Fibroblast of skin of left biceps (primary cell): ENCODE results near the gene DTX2.
"Not testable (repeated sequence)": the region's sequence is repeated elsewhere in the genome, so short reads cannot be mapped to it uniquely, and the experiment has no call there.

ENCODE experiments used
- DNase-seq, 2 experiments: peaks; one replicate each; pipeline ENCODE4 v3.0.0-alpha.2; 2013; ENCODE audit warnings: low read depth in 2 of 2

The DTX2 gene

GRCh38 chr7:76461464-76462101, at the start of gene DTX2:
TSS of gene DTX2 (plus strand) at chr7:76461709. CDS start at chr7:76480510, 18,801 bp downstream.
- DNase-seq, result not testable (repeated sequence)

GRCh38 chr7:76412249-76412648, 49.3 kb upstream of the DTX2 start:
- no peak for DNase-seq

GRCh38 chr7:76417654-76418310, 43.7 kb upstream of the DTX2 start:
- DNase-seq, result not testable (repeated sequence)

GRCh38 chr7:76421097-76421496, 40.4 kb upstream of the DTX2 start:
- DNase-seq, result peak; percentile 81 to 82

GRCh38 chr7:76423666-76424412, 37.7 kb upstream of the DTX2 start:
- no peak for DNase-seq

- no peak for DNase-seq
Measured at GRCh38 chr7:76424413-76425111, 36.9 kb upstream of the DTX2 start, which contains the start of gene ZP3. TSS of gene ZP3 (plus strand) at chr7:76424950. CDS start at chr7:76424965, 15 bp downstream.

GRCh38 chr7:76425156-76425555, 36.4 kb upstream of the DTX2 start:
- no peak for DNase-seq

GRCh38 chr7:76425558-76425957, 36.0 kb upstream of the DTX2 start:
- not testable (repeated sequence) for DNase-seq

- no peak for DNase-seq
Measured at GRCh38 chr7:76426246-76426645, 35.3 kb upstream of the DTX2 start.

GRCh38 chr7:76427635-76428034, 33.9 kb upstream of the DTX2 start:
- DNase-seq, result no peak

- DNase-seq, result no peak
Measured at GRCh38 chr7:76428149-76428823, 33.2 kb upstream of the DTX2 start.

- DNase-seq, result no peak
Measured at GRCh38 chr7:76428868-76429805, 32.4 kb upstream of the DTX2 start.

GRCh38 chr7:76430211-76430610, 31.3 kb upstream of the DTX2 start:
- no peak for DNase-seq

GRCh38 chr7:76430836-76431235, 30.7 kb upstream of the DTX2 start:
- no peak for DNase-seq

- DNase-seq, result not testable (repeated sequence)
Measured at GRCh38 chr7:76437873-76438272, 23.6 kb upstream of the DTX2 start.

GRCh38 chr7:76439120-76439888, 22.2 kb upstream of the DTX2 start:
- DNase-seq, result not testable (repeated sequence)

- not testable (repeated sequence) for DNase-seq
Measured at GRCh38 chr7:76440404-76440803, 21.1 kb upstream of the DTX2 start.

GRCh38 chr7:76441792-76442191, 19.7 kb upstream of the DTX2 start:
- not testable (repeated sequence) for DNase-seq

- DNase-seq, result not testable (repeated sequence)
Measured at GRCh38 chr7:76442664-76443446, 18.7 kb upstream of the DTX2 start.
